Measurements from ENCODE around the gene UBE3B.

Gene UBE3B

GRCh38 chr12:109552971-109553370 is 75.5 kb downstream of the UBE3B start:
- no peak for DNase-seq (ENCODE audit: low spot score)

- peak; percentile 44 for DNase-seq (ENCODE audit: low spot score)
These were observed 76.0 kb downstream of the UBE3B start for GRCh38 chr12:109553483-109553882.

GRCh38 chr12:109553906-109554500 is 76.6 kb downstream of the UBE3B start:
- peak; percentile 22 for DNase-seq (ENCODE audit: low spot score)

- no peak for DNase-seq (ENCODE audit: low spot score)
These were observed 77.3 kb downstream of the UBE3B start for GRCh38 chr12:109554761-109555160.

- DNase-seq (ENCODE audit: low spot score) = no peak
These were observed 78.2 kb downstream of the UBE3B start for GRCh38 chr12:109555431-109556315.

GRCh38 chr12:109557200-109557599 is 79.8 kb downstream of the UBE3B start:
- no peak for DNase-seq (ENCODE audit: low spot score)

GRCh38 chr12:109557805-109558204 is 80.4 kb downstream of the UBE3B start:
- DNase-seq (ENCODE audit: low spot score) = no peak

- no peak for DNase-seq (ENCODE audit: low spot score)
These were observed 81.2 kb downstream of the UBE3B start for GRCh38 chr12:109558374-109559199.

- DNase-seq (ENCODE audit: low spot score) = no peak
These were observed 81.7 kb downstream of the UBE3B start for GRCh38 chr12:109559200-109559505.

GRCh38 chr12:109559601-109560000 is 82.2 kb downstream of the UBE3B start:
- no peak for DNase-seq (ENCODE audit: low spot score)

GRCh38 chr12:109560867-109561710 is 83.7 kb downstream of the UBE3B start:
- DNase-seq (ENCODE audit: low spot score) = no peak

GRCh38 chr12:109561711-109562030 is 84.2 kb downstream of the UBE3B start:
- no peak for DNase-seq (ENCODE audit: low spot score)

- DNase-seq (ENCODE audit: low spot score) = no peak
These were observed 85.4 kb downstream of the UBE3B start for GRCh38 chr12:109562871-109563270.

- DNase-seq (ENCODE audit: low spot score) = no peak
These were observed 86.2 kb downstream of the UBE3B start for GRCh38 chr12:109563291-109564284.

- DNase-seq (ENCODE audit: low spot score) = no peak
These were observed 89.0 kb downstream of the UBE3B start for GRCh38 chr12:109566424-109566823.

- DNase-seq (ENCODE audit: low spot score) = no peak
These were observed 89.9 kb downstream of the UBE3B start for GRCh38 chr12:109567296-109567695.

GRCh38 chr12:109567967-109568366 is 90.5 kb downstream of the UBE3B start:
- DNase-seq (ENCODE audit: low spot score) = no peak

- no peak for DNase-seq (ENCODE audit: low spot score)
These were observed 91.1 kb downstream of the UBE3B start for GRCh38 chr12:109568486-109568885.

GRCh38 chr12:109571773-109572505 is 94.5 kb downstream of the UBE3B start:
- DNase-seq (ENCODE audit: low spot score) = no peak

- no peak for DNase-seq (ENCODE audit: low spot score)
These were observed 95.0 kb downstream of the UBE3B start for GRCh38 chr12:109572506-109572845.
